Adrenal gland (tissue), 12 donors: ENCODE data around the gene HEYL. TPM values are rescaled to one million over a fixed set of nuclear protein-coding genes. Genes with fewer than 3 reads are reported as not detected.

Experiments
- DNase-seq, 7 donors: peaks; one replicate each; pipeline ENCODE4 v3.0.0-alpha.2; 2019 to 2020
- H3K27ac ChIP-seq, 5 donors: fragments of 200-600 bp; sonication (generic) in 4 of 5; 1 replicate in 3 of 5; 2 replicates in 2 of 5; pipeline versions ENCODE4 v1.5.1 to v1.8.0; 2016 to 2020; ENCODE audit warnings: mild to moderate bottlenecking in 1 of 5
- H3K27me3 ChIP-seq: fragments of 200-600 bp; 2 replicates; pipeline ENCODE4 v1.8.0; 2021
- H3K36me3 ChIP-seq, 2 donors: fragments of 200-600 bp; replicated peaks in 1 of 2; 1 replicate in 1 of 2; 2 replicates in 1 of 2; pipeline versions ENCODE4 v1.5.1 to v1.8.0; 2018 to 2022
- H3K4me1 ChIP-seq, 2 donors: fragments of 200-600 bp; replicated peaks in 1 of 2; 1 replicate in 1 of 2; 2 replicates in 1 of 2; pipeline versions ENCODE4 v1.5.1 to v1.8.0; 2018 to 2021
- H3K4me3 ChIP-seq, 4 donors: fragments of 200-600 bp; sonication (generic) in 3 of 4; one replicate each; pipeline ENCODE4 v1.5.1; 2016 to 2018
- H3K9me3 ChIP-seq, 3 donors: fragments of 200-600 bp; sonication (generic) in 1 of 3; replicated peaks in 1 of 3; 1 replicate in 2 of 3; 2 replicates in 1 of 3; pipeline versions ENCODE4 v1.5.1 to v1.8.0; 2016 to 2021
- POLR2A ChIP-seq, 2 donors: fragments of 450-650 bp; IDR thresholded peaks; one replicate each; pipeline ENCODE4 v1.6.1; 2017; ENCODE audit warnings: antibody characterized with exemption in 2 of 2, mild to moderate bottlenecking in 2 of 2, moderate library complexity in 1 of 2
- whole genome bisulfite sequencing, 4 donors: extraction: QIAGEN DNeasy Blood & Tissue Kit in 2 of 4; methylation state at CpG; one replicate each; pipeline versions ENCODE4 v1.1.5 to v1.1.7; 2013 to 2017; 5-methylcytosine and 5-hydroxymethylcytosine counted together
- intact Hi-C, 2 donors: fragments of 100-400 bp; cut with DNase I; formaldehyde crosslinking; loops; one replicate each; pipeline versions ENCODE4 v1.14.1 to v1.15.0; 2022 to 2023
- polyA plus RNA-seq, 3 donors: library from polyadenylated mRNA; stranded (reverse); fragments of 200-250 nt in 2 of 3; fragments of 350-450 nt in 1 of 3; fragmentation: Illumina TruSeq in 1 of 3; extraction: RNeasy Lipid Tissue Mini Kit (QIAGEN cat#74804) in 1 of 3; gene quantifications; one replicate each; pipeline ENCODE4 v1.2.3, GENCODE V29; 2013 to 2014
- total RNA-seq, 9 donors: library from RNA; depleted of rRNA in 4 of 9; stranded (reverse); fragments of >200 nt in 4 of 9; fragments of 120-200 nt in 1 of 9; fragmentation: NEBNext Ultra II Directional in 1 of 9; extraction: Animal tissue kit (Norgen Biotek cat#: 25700) in 1 of 9; gene quantifications; one replicate each; pipeline versions ENCODE4 v1.1.0 to v1.2.4, GENCODE V29; 2013 to 2023
- TF ChIP-seq, protein P1 (sequence below), 6 experiments: fragments of 450-650 bp in 4 of 6; fragments of 200-600 bp in 2 of 6; sonication (generic) in 1 of 6; IDR thresholded peaks; 1 replicate in 5 of 6; 2 replicates in 1 of 6; pipeline versions ENCODE4 v1.5.1 to v1.8.0; 2016 to 2021; ENCODE audit warnings: antibody characterized with exemption in 6 of 6, mild to moderate bottlenecking in 2 of 6, moderate library complexity in 1 of 6
- donor health status: healthy with polysubstance abuse.
- donor health status: Bipolar disorder and iron deficiency.
- donor health status: DM: yes; HTN: yes; CAD: no.
- donor health status: DM: no; HTN: no; CAD: no.
- donor health status: DM: no; HTN: no; CAD: no.
- donor health status: DM: yes; HTN: yes; CAD: no.

The HEYL gene
- total and polyA plus RNA-seq, 12 donors = 2.4 to 27.7 (median 14.0) TPM

DNA sequence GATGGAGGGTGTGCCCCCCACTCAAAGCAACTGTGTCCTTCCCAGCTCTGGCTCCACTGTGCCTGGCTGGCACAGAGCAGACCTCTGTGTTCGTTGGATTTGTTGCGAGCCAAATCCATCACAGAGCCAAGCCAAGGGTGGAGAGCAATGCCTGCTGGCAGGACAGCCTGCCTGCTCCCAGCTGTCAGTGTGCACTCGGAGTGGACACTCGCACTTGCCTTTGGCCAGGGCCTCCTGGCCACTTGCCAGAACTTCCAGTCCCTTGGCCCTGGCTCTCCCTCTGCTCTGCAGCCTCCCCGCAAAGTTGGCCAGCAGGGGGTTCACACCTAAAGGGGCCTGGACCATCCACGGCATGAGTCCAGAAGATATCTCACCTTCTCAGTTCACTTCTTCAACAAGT lies 16.4 kb downstream of the HEYL start:
- H3K9me3 ChIP-seq = no peaks in the 10 kb centered on the region
- H3K27ac ChIP-seq = no peak overlapping the region
- peaks cover 0 to 24% of the 10 kb centered on the region in 2 donors for H3K4me1 ChIP-seq

GRCh38 chr1:39622427-39622826 lies 17.0 kb downstream of the HEYL start:
- TF ChIP-seq, protein P1, sequence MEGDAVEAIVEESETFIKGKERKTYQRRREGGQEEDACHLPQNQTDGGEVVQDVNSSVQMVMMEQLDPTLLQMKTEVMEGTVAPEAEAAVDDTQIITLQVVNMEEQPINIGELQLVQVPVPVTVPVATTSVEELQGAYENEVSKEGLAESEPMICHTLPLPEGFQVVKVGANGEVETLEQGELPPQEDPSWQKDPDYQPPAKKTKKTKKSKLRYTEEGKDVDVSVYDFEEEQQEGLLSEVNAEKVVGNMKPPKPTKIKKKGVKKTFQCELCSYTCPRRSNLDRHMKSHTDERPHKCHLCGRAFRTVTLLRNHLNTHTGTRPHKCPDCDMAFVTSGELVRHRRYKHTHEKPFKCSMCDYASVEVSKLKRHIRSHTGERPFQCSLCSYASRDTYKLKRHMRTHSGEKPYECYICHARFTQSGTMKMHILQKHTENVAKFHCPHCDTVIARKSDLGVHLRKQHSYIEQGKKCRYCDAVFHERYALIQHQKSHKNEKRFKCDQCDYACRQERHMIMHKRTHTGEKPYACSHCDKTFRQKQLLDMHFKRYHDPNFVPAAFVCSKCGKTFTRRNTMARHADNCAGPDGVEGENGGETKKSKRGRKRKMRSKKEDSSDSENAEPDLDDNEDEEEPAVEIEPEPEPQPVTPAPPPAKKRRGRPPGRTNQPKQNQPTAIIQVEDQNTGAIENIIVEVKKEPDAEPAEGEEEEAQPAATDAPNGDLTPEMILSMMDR (IDR thresholded peaks at IDR 0.05) = no peak
- no peak for TF ChIP-seq POLR2A (IDR thresholded peaks at IDR 0.05)
- intact Hi-C loops = no loop called here
- WGBS, 4 donors = 90 to 95% (median 94%) methylated on average over 3 of the region's 3 CpGs
- no peak for DNase-seq
- Histone ChIP-seq H3K4me1 (peaks cover 0 to 24% of the 10 kb centered on the region in 2 donors), H3K27me3 (no peaks in the 10 kb centered on the region), H3K4me3 (no peak overlapping the region), H3K27ac (no peak overlapping the region), H3K36me3 (no peaks in the 10 kb centered on the region), H3K9me3 (no peaks in the 10 kb centered on the region)

More for the DNA sequence above, 16.4 kb downstream of the HEYL start:
- WGBS, 4 donors = 54 to 77% (median 74%) methylated on average over 5 to 6 of the region's 6 CpGs
- Histone ChIP-seq H3K36me3 (no peaks in the 10 kb centered on the region), H3K27me3 (no peaks in the 10 kb centered on the region), H3K4me3 (no peak overlapping the region)
- TF ChIP-seq, protein P1 (IDR thresholded peaks at IDR 0.05) = no peak
- no peak for TF ChIP-seq POLR2A (IDR thresholded peaks at IDR 0.05)
- no peak for DNase-seq
- intact Hi-C loops = no loop called here

GRCh38 chr1:39620659-39621165 lies 18.7 kb downstream of the HEYL start:
- Histone ChIP-seq H3K4me1 (peaks cover 0 to 13% of the 10 kb centered on the region in 2 donors), H3K4me3 (no peak overlapping the region), H3K36me3 (no peaks in the 10 kb centered on the region), H3K9me3 (no peaks in the 10 kb centered on the region), H3K27me3 (no peaks in the 10 kb centered on the region), H3K27ac (no peak overlapping the region)
- no peak for DNase-seq
- TF ChIP-seq, protein P1 (IDR thresholded peaks at IDR 0.05) = no peak
- TF ChIP-seq POLR2A (IDR thresholded peaks at IDR 0.05) = no peak
- WGBS, 4 donors = 83 to 90% (median 87%) methylated on average over 3 of the region's 3 CpGs
- intact Hi-C loops = no loop called here

DNA sequence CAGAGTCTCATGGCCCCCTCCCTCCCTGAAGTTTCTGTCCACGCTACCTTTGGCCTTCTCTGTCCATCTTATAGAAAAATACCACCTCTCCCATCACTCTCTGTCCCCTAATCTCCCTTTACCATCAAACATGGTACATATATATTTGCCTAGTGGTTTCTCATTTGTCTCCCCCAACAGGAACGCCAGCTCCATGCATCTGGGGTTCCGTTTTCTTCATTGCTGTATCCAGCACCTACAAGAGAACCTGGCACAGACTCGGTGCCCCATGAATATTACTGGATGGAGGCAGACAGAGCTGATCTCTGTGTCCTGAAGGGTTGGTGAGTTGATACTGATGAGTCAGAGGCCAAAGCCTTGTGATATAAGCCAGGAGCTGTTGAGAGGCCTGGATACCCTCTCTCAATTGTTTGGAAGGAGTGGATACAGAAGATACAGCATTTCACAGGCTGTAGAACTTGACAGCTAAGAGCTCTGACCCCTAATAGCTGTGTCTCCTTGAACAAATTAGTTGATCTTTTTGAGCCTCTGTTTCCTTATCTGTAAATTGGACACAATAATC lies 21.9 kb downstream of the HEYL start:
- no peaks in the 10 kb centered on the region for H3K9me3 ChIP-seq
- no peaks in the 10 kb centered on the region for H3K27me3 ChIP-seq
- intact Hi-C loops = no loop called here
- no peaks in the 10 kb centered on the region for H3K4me1 ChIP-seq
- no peak for TF ChIP-seq POLR2A (IDR thresholded peaks at IDR 0.05)
- TF ChIP-seq, protein P1 (IDR thresholded peaks at IDR 0.05) = no peak
- no peak for DNase-seq
- no peak overlapping the region for H3K4me3 ChIP-seq
- no peaks in the 10 kb centered on the region for H3K36me3 ChIP-seq
- no peak overlapping the region for H3K27ac ChIP-seq
- 82 to 86% (median 85%) methylated on average over 4 of the region's 4 CpGs for WGBS, 4 donors
